Cardiac muscle cell (in vitro differentiated cells and primary cell): ENCODE results near the gene BEAN1. TPM values are rescaled to one million over a fixed set of nuclear protein-coding genes. Genes with fewer than 3 reads are reported as not detected.

Experiments used
- DNase-seq, 2 donors: peaks; one replicate each; pipeline versions ENCODE4 v3.0.0 to v3.0.0-alpha.2; 2010 to 2017; ENCODE audit warnings: low read depth in 1 of 2, low spot score in 1 of 2
- H3K27ac ChIP-seq: fragments of 200-600 bp; sonication (generic); 2 replicates; pipeline ENCODE4 v1.5.1; 2016
- H3K27me3 ChIP-seq: fragments of 200-600 bp; sonication (generic); 2 replicates; pipeline ENCODE4 v1.6.0; 2016; ENCODE audit warnings: control low read depth
- H3K36me3 ChIP-seq: fragments of 200-600 bp; sonication (generic); 2 replicates; pipeline ENCODE4 v1.5.1; 2016; ENCODE audit warnings: control low read depth
- H3K4me1 ChIP-seq: fragments of 200-600 bp; sonication (generic); 2 replicates; pipeline ENCODE4 v1.8.1; 2017; ENCODE audit warnings: low read depth, mild to moderate bottlenecking, mixed run types
- H3K4me3 ChIP-seq: fragments of 200-600 bp; sonication (generic); 2 replicates; pipeline ENCODE4 v1.5.1; 2016; ENCODE audit warnings: mild to moderate bottlenecking
- H3K9me3 ChIP-seq: fragments of 200-600 bp; sonication (generic); 2 replicates; pipeline ENCODE4 v1.5.1; 2017; ENCODE audit warnings: low read depth, mild to moderate bottlenecking, control low read depth
- polyA plus RNA-seq: library from polyadenylated mRNA; unstranded; fragments of >200 nt; fragmentation: Nextera tagmentation; extraction: Ambion mirVana; gene quantifications from 2 replicates; pipeline ENCODE4 v1.2.1, GENCODE V29; 2016
- total RNA-seq: library from RNA; depleted of rRNA; stranded (reverse); fragments of >200 nt; gene quantifications from 2 replicates; pipeline ENCODE4 v1.2.3, GENCODE V29; 2016
- TF ChIP-seq, protein P1 (sequence below): IDR thresholded peaks from 2 replicates; pipeline ENCODE4 v1.5.1; 2012; ENCODE audit warnings: low read depth, mild to moderate bottlenecking, low read length

The BEAN1 gene
- total and polyA plus RNA-seq, 2 experiments from 2014 or later = 1.2 to 2.9 TPM

DNA sequence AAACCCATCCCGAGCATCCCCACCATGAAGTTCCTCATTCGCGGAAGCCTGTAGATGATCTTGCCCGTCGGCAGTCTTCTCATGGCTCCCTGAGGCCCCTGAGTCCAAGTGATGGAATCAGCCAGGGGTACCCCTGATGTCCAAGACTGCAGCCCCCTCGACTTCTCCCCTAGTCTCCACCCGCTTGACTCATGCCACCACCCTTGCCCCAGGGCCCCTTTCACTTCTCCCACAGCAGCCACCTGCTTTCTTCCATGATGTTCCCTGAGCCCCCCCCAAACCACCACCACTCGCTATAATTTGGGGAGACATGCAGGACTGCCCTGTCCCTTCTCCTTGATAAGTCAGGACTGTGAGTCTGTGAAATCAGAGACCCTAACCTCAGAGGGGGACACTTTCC lies 11.4 kb downstream of the BEAN1 start:
- Histone ChIP-seq H3K27ac (no peak overlapping the region), H3K27me3 (peaks cover 7% of the 10 kb centered on the region), H3K9me3 (no peaks in the 10 kb centered on the region), H3K4me1 (no peaks in the 10 kb centered on the region), H3K4me3 (no peak overlapping the region), H3K36me3 (no peaks in the 10 kb centered on the region)
- no peak for DNase-seq
- TF ChIP-seq, protein P1, sequence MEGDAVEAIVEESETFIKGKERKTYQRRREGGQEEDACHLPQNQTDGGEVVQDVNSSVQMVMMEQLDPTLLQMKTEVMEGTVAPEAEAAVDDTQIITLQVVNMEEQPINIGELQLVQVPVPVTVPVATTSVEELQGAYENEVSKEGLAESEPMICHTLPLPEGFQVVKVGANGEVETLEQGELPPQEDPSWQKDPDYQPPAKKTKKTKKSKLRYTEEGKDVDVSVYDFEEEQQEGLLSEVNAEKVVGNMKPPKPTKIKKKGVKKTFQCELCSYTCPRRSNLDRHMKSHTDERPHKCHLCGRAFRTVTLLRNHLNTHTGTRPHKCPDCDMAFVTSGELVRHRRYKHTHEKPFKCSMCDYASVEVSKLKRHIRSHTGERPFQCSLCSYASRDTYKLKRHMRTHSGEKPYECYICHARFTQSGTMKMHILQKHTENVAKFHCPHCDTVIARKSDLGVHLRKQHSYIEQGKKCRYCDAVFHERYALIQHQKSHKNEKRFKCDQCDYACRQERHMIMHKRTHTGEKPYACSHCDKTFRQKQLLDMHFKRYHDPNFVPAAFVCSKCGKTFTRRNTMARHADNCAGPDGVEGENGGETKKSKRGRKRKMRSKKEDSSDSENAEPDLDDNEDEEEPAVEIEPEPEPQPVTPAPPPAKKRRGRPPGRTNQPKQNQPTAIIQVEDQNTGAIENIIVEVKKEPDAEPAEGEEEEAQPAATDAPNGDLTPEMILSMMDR = no peak

DNA sequence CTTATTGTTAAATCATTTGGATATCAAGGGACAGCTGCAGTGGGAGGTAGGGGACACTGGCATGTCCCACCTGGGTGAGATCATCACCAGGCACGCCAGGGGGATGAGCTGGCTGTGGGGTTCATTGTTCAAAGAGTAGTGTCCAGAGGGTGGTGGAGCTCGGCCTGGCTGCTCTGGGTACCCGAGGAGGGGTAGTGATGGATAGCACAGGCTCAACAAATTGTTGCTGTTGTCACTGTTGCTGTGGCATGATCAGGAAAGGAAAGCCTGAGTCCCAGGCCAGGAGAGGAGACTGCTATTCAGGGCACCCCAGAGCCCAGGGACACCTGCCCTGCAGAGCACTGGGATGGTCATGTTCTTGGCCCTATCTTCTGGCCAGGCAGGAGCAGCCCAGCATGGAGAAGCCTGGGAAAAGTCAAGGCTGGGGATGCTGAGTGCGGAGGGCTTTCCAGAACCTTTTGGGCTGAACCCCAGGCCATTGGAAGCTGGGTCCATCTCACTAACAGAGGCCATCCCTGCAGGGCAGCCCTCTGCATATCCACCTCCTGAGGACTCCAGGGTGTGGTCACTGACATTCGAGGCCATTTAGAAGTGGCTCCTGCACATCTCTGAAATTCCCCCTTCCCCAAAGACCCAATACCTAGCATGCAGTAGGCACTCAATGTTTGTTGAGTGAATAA lies 12.1 kb downstream of the BEAN1 start:
- Histone ChIP-seq H3K9me3 (no peaks in the 10 kb centered on the region), H3K4me1 (no peaks in the 10 kb centered on the region), H3K4me3 (no peak overlapping the region), H3K27me3 (peaks cover 7% of the 10 kb centered on the region), H3K27ac (no peak overlapping the region), H3K36me3 (no peaks in the 10 kb centered on the region)
- no peak for DNase-seq
- TF ChIP-seq, protein P1 = no peak

DNA sequence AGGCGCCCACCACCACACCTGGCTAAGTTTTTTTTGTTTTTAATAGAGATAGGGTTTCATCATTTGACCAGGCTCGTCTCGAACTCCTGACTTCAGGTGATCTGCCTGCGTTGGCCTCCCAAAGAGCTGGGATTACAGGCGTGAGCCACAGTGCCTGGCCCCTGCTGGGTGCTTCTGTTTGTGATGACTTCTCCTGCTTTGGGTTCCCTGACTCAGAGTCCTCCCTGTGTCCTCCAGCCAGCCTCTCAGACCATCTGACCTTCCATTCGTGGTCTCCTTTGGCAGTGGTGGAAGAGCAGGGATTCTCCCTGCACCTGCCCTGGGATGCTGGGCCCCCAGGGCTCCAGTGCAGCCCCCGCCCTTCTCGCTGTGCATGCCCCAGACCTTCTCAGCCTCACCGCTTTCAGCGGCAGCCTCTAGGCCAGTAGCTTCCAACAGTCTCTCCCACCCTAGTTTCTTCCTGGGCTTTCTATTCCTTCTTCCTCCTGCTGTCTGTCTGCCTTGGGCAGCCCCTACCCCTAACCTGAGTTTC lies 13.2 kb downstream of the BEAN1 start:
- Histone ChIP-seq H3K27ac (no peak overlapping the region), H3K4me3 (no peak overlapping the region), H3K27me3 (peaks cover 7% of the 10 kb centered on the region), H3K36me3 (no peaks in the 10 kb centered on the region), H3K4me1 (no peaks in the 10 kb centered on the region), H3K9me3 (no peaks in the 10 kb centered on the region)
- no peak for DNase-seq
- TF ChIP-seq, protein P1 = no peak

DNA sequence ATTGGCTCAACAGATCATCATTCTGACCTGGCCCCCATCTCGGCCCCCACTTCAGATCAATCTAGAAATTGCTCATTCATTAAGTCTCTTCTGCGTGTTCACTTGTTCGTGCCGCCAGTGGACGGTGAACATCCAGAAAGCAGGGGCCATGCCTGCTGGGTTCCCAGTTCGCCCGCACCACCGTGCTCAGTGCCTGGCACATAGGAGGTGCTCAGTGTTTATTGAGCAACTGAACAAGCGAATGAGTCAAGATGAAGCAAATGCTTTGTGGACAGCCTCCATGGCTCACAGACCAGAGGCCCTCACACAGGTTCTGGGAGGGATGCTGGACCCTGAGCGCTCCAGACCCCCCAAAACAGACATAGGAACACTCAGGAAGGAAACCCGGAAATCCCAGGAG lies 13.9 kb downstream of the BEAN1 start:
- Histone ChIP-seq H3K4me3 (no peak overlapping the region), H3K36me3 (no peaks in the 10 kb centered on the region)
- DNase-seq = no peak

DNA sequence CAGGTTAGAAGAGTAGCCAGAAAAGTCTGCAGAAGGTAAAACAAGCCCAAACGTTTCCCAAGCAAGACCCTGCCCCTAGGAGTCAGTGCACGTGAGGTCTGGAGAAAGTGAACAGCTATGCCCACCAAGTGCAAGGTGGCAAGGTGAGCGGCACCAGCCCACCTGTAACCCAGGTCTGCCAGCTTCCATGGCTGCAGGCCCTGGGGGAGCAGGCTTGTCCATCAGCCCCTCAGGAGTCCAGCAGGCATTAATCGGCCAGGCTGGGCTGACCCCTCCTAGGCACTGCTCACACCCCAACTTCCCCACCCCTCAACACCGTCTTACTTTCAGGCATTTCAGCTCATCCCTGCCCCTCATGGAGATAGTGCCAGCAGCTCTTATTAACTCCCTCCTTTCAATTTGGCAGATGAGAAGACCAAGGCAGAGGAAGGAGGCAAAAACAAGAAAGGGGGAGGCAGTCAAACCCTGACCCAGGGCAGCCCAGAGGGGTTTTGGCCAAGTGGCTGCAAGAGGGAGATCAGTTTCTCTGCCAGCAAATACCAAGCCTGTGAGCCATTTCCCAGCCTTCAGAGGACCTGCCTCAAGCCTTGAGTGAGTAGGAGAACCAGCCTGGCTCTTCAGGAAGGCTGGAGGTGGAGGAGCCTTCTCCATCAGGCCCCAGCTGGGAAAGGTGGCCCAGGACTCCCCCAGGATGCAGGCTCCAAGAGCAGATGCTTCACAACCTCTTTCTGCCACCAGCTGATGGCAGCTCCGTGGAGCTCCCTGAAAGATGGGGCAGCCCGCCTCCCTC lies 14.7 kb downstream of the BEAN1 start:
- no peaks in the 10 kb centered on the region for H3K4me1 ChIP-seq
- TF ChIP-seq, protein P1 = no peak
- DNase-seq = peak in 1 of 2 donors; percentile 56
- no peaks in the 10 kb centered on the region for H3K36me3 ChIP-seq
- H3K27me3 ChIP-seq = peaks cover 7% of the 10 kb centered on the region
- H3K9me3 ChIP-seq = no peaks in the 10 kb centered on the region
- no peak overlapping the region for H3K4me3 ChIP-seq
- no peak overlapping the region for H3K27ac ChIP-seq

More for the DNA sequence above, 13.9 kb downstream of the BEAN1 start:
- no peaks in the 10 kb centered on the region for H3K9me3 ChIP-seq
- no peaks in the 10 kb centered on the region for H3K4me1 ChIP-seq
- peaks cover 7% of the 10 kb centered on the region for H3K27me3 ChIP-seq
- no peak overlapping the region for H3K27ac ChIP-seq
- TF ChIP-seq, protein P1 = no peak
